T follicular helper cell (primary cell): ENCODE measurements around the gene PEAR1.

ENCODE experiments used
- DNase-seq: peaks from one replicate; pipeline ENCODE4 v3.0.0-alpha.2; 2020; ENCODE audit warnings: low read depth

Gene PEAR1

GRCh38 chr1:156860628-156861423 is 32.7 kb upstream of the PEAR1 start, which contains the start of gene NTRK1:
Gene NTRK1 (plus strand): TSS chr1:156860865. CDS start chr1:156860935, 70 bp downstream.
- peak; percentile 40 for DNase-seq

GRCh38 chr1:156862584-156862983 is 30.9 kb upstream of the PEAR1 start:
- no peak for DNase-seq

GRCh38 chr1:156862997-156863599 is 30.4 kb upstream of the PEAR1 start:
- DNase-seq = no peak

GRCh38 chr1:156863631-156864030 is 29.9 kb upstream of the PEAR1 start:
- DNase-seq = no peak

- no peak for DNase-seq
Observed at GRCh38 chr1:156864796-156865195, 28.7 kb upstream of the PEAR1 start.

- DNase-seq = no peak
Observed at GRCh38 chr1:156865258-156865657, 28.3 kb upstream of the PEAR1 start.

- no peak for DNase-seq
Observed at GRCh38 chr1:156865865-156866248, 27.7 kb upstream of the PEAR1 start.

GRCh38 chr1:156866249-156866909 is 27.1 kb upstream of the PEAR1 start:
- DNase-seq = no peak

GRCh38 chr1:156868341-156868740 is 25.2 kb upstream of the PEAR1 start:
- no peak for DNase-seq

- DNase-seq = no peak
Observed at GRCh38 chr1:156869455-156869854, 24.1 kb upstream of the PEAR1 start.

- no peak for DNase-seq
Observed at GRCh38 chr1:156873659-156874058, 19.9 kb upstream of the PEAR1 start.

- no peak for DNase-seq
Observed at GRCh38 chr1:156874142-156874541, 19.4 kb upstream of the PEAR1 start.

- no peak for DNase-seq
Observed at GRCh38 chr1:156874572-156875340, 18.8 kb upstream of the PEAR1 start.

GRCh38 chr1:156875341-156875615 is 18.2 kb upstream of the PEAR1 start:
- no peak for DNase-seq

- no peak for DNase-seq
Observed at GRCh38 chr1:156876281-156876680, 17.2 kb upstream of the PEAR1 start.

- no peak for DNase-seq
Observed at GRCh38 chr1:156877433-156878170, 15.9 kb upstream of the PEAR1 start.

GRCh38 chr1:156879876-156880275 is 13.6 kb upstream of the PEAR1 start:
- DNase-seq = no peak

GRCh38 chr1:156880473-156880872 is 13.0 kb upstream of the PEAR1 start:
- DNase-seq = no peak

- DNase-seq = no peak
Observed at GRCh38 chr1:156881101-156881500, 12.4 kb upstream of the PEAR1 start.

GRCh38 chr1:156881663-156882062 is 11.9 kb upstream of the PEAR1 start:
- no peak for DNase-seq

- DNase-seq = no peak
Observed at GRCh38 chr1:156882543-156882942, 11.0 kb upstream of the PEAR1 start.

- no peak for DNase-seq
Observed at GRCh38 chr1:156883919-156884318, 9.6 kb upstream of the PEAR1 start.
